Inflammatory macrophage treated with lipopolysaccharide for 4 hours (primary cell): Measurements from ENCODE around the gene ATOSB.

Source experiments
- DNase-seq: peaks from one replicate; pipeline ENCODE4 v3.0.0-alpha.2; 2020

Gene ATOSB

DNA sequence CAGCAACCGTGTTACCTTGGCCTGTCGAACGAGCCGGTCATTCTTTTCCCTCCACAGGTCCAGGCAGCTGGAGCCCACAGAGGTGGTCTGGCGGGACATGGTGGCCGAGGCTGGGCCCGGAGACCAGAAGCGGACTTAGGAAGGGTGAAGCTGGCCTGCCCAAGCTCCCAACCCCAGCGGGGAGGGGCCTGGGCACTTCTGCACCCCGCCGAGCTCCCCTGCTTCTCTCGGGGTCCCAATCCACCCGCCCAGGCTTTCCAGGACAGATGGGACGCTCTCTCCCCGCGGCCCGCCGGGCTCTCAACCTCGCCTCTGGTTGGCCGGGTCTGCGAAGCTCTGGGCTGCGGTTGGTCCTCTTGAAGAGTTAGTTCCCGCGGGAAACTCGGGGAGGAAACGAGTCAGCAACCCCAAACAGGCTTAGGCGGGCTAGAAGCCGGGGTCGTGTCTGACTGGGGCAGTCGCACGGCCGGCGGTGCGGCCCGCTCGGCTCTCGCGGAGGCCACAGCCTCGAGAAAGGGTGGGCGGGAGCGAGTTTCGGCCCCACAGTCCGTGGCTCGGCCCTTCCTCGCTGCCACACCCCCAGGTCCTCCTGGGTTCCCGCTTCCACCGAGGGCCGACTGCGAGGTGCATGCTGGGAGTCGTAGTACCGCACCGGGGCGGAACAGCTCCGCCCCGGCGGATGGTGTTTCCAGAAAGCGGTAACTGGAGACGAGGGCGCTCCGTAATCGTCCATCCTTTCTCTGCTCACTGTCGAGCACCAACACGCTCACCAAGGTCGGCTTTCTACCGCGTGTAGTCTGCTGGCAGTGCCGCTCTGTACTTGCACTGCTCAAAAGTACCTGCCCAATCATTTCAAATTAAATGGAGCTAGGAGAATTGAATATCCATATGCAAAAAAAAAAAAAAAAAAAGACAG, 36.0 kb downstream of the ATOSB start, which contains the start of gene FANCG:
Gene FANCG (minus strand): TSS at position 517 of the 916 bp plus-strand sequence. CDS start 418 bp downstream, at position 99.
- peak; percentile 91 for DNase-seq

- no peak for DNase-seq
Measured at GRCh38 chr9:35079041-35079425, 36.6 kb downstream of the ATOSB start.

- no peak for DNase-seq
Measured at GRCh38 chr9:35078066-35078465, 37.6 kb downstream of the ATOSB start.

DNA sequence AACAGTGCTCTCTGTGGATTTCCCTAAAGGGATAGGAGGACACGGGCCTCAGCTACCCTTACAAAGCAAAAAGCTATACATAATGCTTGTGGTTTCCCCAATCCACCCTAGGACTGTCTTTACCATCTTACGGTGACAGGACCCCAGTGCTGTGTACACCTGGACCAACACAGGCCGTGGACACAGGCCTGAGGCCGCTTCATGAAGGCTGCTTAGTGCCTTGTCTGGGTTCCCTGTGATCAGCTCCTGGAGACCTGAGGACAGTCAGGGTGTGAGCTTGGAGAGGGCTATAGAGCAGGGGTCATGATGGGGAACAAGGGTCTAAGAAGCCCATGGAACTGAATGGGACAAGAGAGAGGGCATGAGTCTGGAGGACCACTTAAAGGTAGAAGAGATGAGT, 38.8 kb downstream of the ATOSB start:
- DNase-seq, result no peak

DNA sequence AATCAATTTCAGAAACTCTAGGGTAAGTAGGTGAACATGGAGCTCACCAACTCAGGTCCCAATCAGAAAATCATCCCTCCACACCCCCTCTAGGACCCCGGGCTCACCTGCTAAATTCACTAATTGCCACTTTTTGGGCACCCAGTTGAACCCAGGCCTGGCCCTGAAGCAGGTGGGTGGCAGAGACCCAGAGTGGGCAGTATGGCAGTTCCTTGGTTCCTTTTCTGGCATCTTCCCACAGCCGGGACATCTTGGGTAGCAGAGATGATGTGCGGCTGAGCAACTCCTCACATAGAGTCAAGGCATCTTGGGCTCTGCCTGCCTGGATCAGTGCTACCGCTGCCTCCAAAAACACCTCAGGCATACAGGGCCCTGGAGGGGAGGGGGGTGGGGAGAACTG, 40.3 kb downstream of the ATOSB start:
- no peak for DNase-seq

- no peak for DNase-seq
Measured at GRCh38 chr9:35074791-35075190, 40.9 kb downstream of the ATOSB start.

DNA sequence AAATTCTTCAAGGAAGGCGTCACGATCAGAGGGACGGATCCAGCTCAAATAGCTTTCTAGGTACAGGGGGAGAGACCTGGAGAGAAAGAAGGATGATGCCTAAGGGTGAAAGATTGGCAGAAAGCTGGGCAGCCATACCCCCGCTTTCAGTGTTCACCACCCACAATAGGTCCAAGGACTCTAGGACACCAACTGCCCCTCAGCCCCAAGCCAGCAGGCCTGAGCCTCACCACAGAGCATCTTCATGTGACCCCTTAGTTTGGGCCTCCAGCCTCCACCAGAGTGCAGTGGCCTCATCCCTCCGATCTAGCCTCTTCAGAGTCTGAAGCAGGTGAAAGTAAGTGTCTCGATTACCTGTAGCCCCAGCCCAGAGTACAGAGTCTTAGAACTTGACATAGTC, 41.5 kb downstream of the ATOSB start:
- DNase-seq, result no peak

- no peak for DNase-seq
Measured at GRCh38 chr9:35073279-35073612, 42.4 kb downstream of the ATOSB start.

DNA sequence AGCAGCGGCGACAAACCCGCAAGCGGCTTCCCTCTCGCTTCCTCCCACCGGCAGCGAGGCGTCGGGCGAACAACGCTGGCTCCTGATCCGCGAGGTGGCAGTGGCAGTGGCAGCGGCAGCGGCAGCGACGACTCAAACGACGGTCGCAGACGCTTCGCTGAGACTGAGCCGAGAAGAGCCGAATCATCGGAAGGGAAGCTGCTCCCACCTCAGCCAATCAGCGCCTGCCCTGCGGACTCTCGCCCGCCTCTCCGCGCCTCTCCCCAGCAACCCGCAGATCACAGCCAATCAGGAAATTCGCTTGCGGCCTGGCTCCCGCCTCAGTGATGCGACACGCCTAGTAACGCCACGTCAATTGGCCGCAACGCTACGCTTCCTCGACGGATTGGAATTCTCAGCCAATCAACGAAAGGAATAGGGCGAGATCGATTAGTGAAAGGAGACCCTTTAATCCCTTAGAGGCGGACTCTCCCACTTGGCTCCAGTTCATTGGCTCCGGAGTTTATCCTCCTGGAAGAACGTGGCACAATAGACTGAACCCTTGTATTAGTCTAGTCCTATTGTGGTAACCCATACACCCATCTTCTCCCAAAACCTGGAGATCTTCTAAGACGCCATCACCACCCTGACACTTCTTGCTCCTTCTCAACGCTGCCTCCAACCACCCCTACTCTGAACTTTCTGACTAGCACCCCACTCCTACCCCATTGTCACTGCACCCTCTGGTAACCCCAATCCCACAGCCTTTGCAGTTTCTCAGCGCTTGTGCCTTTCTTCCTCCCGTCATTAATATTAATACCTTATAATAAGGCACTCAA, 43.0 kb downstream of the ATOSB start, which contains the start of gene VCP:
Gene VCP (minus strand): TSS at position 165 of the 818 bp plus-strand sequence. CDS start 272 bp downstream, outside the sequence.
- peak; percentile 99 for DNase-seq

DNA sequence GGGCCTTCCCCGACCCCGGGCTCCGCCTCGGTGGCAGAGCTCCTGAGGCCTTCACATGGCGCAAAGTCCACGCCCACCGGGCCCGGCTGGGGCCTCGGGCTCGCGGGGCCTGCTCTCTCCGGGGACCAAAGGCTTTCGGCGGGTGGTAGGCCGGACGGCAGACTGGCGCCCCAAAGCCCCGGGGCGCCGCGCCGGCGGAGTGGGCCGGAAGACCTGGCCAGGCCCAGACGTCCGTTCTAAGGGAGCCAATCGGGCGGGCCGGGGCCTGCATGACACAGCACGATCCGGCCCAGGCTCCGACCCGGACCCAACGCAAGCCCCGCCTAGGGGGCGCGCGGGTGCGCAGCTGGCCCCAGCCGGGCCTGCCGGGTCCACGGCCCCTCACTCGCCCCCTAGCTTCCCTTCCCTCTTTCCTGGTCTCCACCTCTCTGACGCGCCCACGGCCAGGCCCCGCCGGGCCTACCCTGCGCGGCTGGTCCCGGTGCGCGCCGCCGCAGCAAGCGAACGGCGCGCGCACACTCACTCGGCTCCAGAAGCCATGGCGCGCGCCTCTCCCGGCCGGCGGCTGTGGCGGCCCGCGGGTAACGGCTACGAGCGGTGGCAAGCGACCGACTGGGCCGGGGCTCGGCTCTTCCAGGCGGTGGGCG, 43.7 kb downstream of the ATOSB start:
- DNase-seq, result peak; percentile 76

DNA sequence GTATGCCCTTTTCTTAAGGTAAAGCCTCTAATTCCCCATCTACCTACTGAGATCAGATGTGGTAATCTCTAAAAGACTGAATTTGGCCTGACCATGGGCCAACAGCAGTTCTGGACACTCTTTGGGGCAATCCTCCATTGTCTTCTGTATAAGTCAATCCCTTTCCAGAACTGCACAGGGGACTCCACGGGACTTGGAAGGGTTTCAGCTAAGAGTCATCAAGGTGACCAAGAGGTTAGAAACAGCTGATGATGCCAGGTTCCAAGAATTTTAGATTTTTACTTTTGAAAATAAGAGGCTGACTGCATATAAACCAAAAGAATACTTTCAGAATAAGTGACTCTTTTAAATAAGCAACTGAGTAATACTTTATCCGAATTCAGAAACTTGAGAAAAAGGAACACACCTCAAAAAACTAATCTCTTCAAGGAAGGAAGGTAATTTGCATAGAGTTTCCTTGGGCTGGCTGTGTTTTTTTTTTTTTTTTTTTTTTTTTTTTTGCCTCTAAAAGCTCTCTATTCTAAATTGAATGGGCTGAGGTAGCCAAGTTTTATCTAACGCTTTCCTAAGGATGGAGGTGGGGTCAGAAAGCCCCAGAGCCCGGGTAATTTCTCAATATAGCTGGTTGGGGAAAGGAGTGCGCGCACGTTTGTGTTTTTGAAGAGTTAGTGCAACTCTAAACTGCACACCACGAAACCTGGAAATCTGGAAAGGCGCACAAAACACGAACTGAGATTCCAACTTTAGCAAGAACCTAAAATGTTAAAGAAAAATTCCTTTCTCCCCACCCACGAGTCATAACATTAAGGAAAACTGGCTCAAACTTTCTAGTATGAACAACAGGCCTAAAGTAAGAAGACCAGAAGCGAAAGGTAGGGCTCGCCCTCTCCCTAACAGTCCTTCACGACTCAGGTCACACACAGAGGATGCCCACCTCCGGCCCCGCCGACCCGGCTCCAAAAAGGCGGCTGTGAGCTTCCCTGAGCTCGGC, 44.5 kb downstream of the ATOSB start:
- DNase-seq, result peak; percentile 6

GRCh38 chr9:35069020-35069419, 46.6 kb downstream of the ATOSB start:
- DNase-seq, result no peak

- DNase-seq, result no peak
Measured at GRCh38 chr9:35067056-35067455, 48.6 kb downstream of the ATOSB start.

GRCh38 chr9:35060548-35061207, 55.0 kb downstream of the ATOSB start:
- DNase-seq, result no peak

- DNase-seq, result no peak
Measured at GRCh38 chr9:35059438-35059837, 56.2 kb downstream of the ATOSB start.

GRCh38 chr9:35057271-35057620, 58.4 kb downstream of the ATOSB start:
- no peak for DNase-seq

- no peak for DNase-seq
Measured at GRCh38 chr9:35056571-35057270, 58.9 kb downstream of the ATOSB start.

DNA sequence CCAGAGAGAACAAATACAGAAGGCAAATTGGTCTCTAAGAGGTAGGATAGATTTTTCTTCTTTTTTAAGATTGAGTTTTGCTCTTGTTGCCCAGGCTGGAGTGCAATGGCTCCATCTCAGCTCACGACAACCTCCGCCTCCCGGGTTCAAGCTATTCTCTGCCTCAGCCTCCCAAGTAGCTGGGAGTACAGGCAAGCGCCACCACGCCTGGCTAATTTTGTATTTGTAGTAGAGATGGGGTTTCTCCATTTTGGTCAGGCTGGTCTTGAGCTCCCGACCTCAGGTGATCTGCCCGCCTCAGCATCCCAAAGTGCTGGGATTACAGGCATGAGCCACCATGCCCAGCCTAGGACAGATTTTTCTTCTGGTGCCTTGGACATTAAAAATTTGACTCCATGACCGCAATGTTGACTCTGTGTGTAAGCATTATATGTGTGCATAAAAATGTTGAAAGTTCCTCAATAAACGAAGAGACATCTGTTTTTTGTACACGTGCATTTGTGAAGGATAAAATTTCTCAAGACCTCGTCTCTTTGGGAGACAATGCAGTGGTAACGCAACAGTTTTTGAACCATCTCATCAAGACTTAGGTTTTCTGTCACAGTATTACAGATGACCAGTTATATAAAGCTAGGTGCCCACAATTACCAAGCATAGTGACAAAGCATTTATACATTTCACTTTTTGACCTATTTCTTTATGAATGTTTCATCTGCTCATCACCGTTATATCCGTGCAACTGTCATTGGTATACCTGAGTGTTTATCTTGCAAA, 60.6 kb downstream of the ATOSB start:
- DNase-seq, result no peak

GRCh38 chr9:35054185-35054835, 61.4 kb downstream of the ATOSB start:
- DNase-seq, result no peak
